Measurements from ENCODE around the gene XPR1.

DNA sequence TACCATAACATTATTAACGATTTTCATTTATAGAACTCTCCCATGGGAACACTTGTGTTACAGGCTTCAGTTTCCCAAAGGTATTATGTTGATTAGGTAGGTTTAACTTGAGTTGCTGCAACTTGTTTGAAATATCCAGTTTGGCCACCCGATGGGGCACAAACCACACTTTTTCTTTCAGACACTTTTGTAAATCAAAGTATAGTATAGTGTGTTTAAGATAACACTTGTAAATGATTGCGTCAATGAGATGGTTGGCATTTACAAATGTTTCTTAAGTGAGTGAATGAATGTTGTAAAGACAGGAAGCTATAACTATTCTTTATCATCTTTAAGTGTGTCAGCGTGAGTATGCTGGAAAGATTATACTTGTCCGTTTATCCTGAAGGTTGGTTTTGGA, 4.3 kb downstream of the XPR1 start:
- TF ChIP-seq CTCF (IDR thresholded peaks at IDR 0.05; ENCODE audit: insufficient read depth, low read depth, low read length) (peak; percentile 5), EZH2 (IDR thresholded peaks at IDR 0.05; ENCODE audit: insufficient read depth, low read length) (no peak)
